Vagina (tissue), 2 donors: Measurements from ENCODE around the gene PRELID2.

Experiments
- POLR2A ChIP-seq, 2 donors: fragments of 450-650 bp; IDR thresholded peaks; one replicate each; pipeline ENCODE4 v1.6.1; 2017; ENCODE audit warnings: antibody characterized with exemption in 2 of 2, mild to moderate bottlenecking in 2 of 2, moderate library complexity in 2 of 2
- POLR2AphosphoS5 ChIP-seq, 2 donors: sonication (generic); formaldehyde crosslinking; IDR thresholded peaks; one replicate each; pipeline ENCODE4 v1.9.0; 2017; ENCODE audit warnings: antibody characterized with exemption in 2 of 2, mild to moderate bottlenecking in 2 of 2, low read depth in 1 of 2; ENCODE audit not compliant: insufficient read depth in 1 of 2
- TF ChIP-seq, protein P1 (sequence below), 3 experiments: fragments of 450-650 bp in 2 of 3; fragments of 200-600 bp in 1 of 3; sonication (generic) in 1 of 3; IDR thresholded peaks; one replicate each; pipeline ENCODE4 v1.5.1; 2017 to 2019; ENCODE audit warnings: antibody characterized with exemption in 3 of 3, mild to moderate bottlenecking in 2 of 3, moderate library complexity in 2 of 3

DNA sequence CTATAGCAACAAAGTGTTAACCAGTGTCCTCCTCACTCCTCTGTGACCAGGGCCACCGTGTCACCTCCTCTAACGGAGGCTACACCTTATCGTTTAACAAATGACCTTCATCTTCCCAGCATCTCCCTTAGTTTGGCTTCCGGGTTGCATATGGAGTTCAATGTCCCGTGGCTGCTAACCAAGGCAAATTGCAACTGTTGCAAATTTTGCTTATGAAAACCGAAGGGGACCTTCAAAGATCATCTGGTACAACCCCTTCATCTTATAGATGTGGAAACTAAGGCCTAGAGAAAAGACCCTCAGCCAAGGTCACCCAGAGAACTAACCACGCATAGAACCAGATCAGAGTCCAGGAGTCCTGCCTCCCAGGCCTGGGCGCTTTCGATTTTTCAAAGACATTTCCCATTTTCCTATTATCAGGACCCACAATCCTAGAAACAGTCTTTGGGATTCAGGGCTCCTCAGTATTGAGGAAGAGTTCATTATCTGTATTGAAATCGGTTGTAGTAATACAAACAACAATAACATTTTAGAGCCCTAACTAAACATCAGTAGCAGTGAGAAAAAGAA lies 1.4 kb downstream of the PRELID2 start:
- TF ChIP-seq POLR2A (IDR thresholded peaks at IDR 0.05) (no peak), POLR2AphosphoS5 (IDR thresholded peaks at IDR 0.05; ENCODE audit: insufficient read depth in 1 of 2, low read depth in 1 of 2) (no peak)
- TF ChIP-seq, protein P1, sequence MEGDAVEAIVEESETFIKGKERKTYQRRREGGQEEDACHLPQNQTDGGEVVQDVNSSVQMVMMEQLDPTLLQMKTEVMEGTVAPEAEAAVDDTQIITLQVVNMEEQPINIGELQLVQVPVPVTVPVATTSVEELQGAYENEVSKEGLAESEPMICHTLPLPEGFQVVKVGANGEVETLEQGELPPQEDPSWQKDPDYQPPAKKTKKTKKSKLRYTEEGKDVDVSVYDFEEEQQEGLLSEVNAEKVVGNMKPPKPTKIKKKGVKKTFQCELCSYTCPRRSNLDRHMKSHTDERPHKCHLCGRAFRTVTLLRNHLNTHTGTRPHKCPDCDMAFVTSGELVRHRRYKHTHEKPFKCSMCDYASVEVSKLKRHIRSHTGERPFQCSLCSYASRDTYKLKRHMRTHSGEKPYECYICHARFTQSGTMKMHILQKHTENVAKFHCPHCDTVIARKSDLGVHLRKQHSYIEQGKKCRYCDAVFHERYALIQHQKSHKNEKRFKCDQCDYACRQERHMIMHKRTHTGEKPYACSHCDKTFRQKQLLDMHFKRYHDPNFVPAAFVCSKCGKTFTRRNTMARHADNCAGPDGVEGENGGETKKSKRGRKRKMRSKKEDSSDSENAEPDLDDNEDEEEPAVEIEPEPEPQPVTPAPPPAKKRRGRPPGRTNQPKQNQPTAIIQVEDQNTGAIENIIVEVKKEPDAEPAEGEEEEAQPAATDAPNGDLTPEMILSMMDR (IDR thresholded peaks at IDR 0.05) = no peak
